Uterus (tissue), 2 donors: Measurements from ENCODE around the gene CRYBA4.

Source experiments
- POLR2A ChIP-seq, 2 donors: fragments of 450-650 bp; IDR thresholded peaks; one replicate each; pipeline ENCODE4 v1.6.1; 2016; ENCODE audit warnings: antibody characterized with exemption in 2 of 2, mild to moderate bottlenecking in 1 of 2, moderate library complexity in 1 of 2
- TF ChIP-seq, protein P1 (sequence below), 4 experiments: fragments of 200-600 bp in 2 of 4; fragments of 450-650 bp in 2 of 4; sonication (generic) in 2 of 4; IDR thresholded peaks; one replicate each; pipeline ENCODE4 v1.5.1; 2016 to 2019; ENCODE audit warnings: antibody characterized with exemption in 4 of 4, mild to moderate bottlenecking in 2 of 4, moderate library complexity in 1 of 4

GRCh38 chr22:26658161-26658560 is 36.4 kb downstream of the CRYBA4 start:
- no peak for TF ChIP-seq POLR2A (IDR thresholded peaks at IDR 0.05)
- TF ChIP-seq, protein P1, sequence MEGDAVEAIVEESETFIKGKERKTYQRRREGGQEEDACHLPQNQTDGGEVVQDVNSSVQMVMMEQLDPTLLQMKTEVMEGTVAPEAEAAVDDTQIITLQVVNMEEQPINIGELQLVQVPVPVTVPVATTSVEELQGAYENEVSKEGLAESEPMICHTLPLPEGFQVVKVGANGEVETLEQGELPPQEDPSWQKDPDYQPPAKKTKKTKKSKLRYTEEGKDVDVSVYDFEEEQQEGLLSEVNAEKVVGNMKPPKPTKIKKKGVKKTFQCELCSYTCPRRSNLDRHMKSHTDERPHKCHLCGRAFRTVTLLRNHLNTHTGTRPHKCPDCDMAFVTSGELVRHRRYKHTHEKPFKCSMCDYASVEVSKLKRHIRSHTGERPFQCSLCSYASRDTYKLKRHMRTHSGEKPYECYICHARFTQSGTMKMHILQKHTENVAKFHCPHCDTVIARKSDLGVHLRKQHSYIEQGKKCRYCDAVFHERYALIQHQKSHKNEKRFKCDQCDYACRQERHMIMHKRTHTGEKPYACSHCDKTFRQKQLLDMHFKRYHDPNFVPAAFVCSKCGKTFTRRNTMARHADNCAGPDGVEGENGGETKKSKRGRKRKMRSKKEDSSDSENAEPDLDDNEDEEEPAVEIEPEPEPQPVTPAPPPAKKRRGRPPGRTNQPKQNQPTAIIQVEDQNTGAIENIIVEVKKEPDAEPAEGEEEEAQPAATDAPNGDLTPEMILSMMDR (IDR thresholded peaks at IDR 0.05), result no peak
